SK-N-MC (cell line): ENCODE data around the gene NOD2.

Experiments
- EZH2 ChIP-seq: fragments of 200-600 bp; sonication (generic); IDR thresholded peaks from one replicate; pipeline ENCODE4 v1.6.1; 2017; ENCODE audit warnings: antibody characterized with exemption
- POLR2AphosphoS5 ChIP-seq: IDR thresholded peaks from 2 replicates; pipeline ENCODE4 v1.6.1; 2012; ENCODE audit warnings: mild to moderate bottlenecking, low read depth, low read length, borderline replicate concordance

- TF ChIP-seq EZH2 (no peak), POLR2AphosphoS5 (no peak)
Measured at GRCh38 chr16:50762241-50762640, 68.8 kb downstream of the NOD2 start.
